Transverse colon (tissue), 4 donors: ENCODE data around the gene TCHP.

Experiments
- CTCF ChIP-seq, 5 experiments: fragments of 200-600 bp in 3 of 5; fragments of 450-650 bp in 2 of 5; sonication (generic) in 3 of 5; IDR thresholded peaks; 1 replicate in 2 of 5; 2 replicates in 3 of 5; pipeline ENCODE4 v1.5.1; 2016 to 2017; ENCODE audit warnings: antibody characterized with exemption in 5 of 5, inconsistent platforms in 3 of 5, mild to moderate bottlenecking in 2 of 5, moderate library complexity in 1 of 5
- EP300 ChIP-seq: sonication (generic); formaldehyde crosslinking; IDR thresholded peaks from one replicate; pipeline ENCODE4 v1.6.1; 2017; ENCODE audit warnings: antibody characterized with exemption, low read depth
- POLR2A ChIP-seq: fragments of 450-650 bp; IDR thresholded peaks from one replicate; pipeline ENCODE4 v1.6.1; 2016; ENCODE audit warnings: antibody characterized with exemption, mild to moderate bottlenecking, moderate library complexity
- POLR2AphosphoS5 ChIP-seq, 3 donors: sonication (generic); formaldehyde crosslinking; IDR thresholded peaks; one replicate each; pipeline ENCODE4 v1.6.1; 2016; ENCODE audit warnings: antibody characterized with exemption in 3 of 3

DNA sequence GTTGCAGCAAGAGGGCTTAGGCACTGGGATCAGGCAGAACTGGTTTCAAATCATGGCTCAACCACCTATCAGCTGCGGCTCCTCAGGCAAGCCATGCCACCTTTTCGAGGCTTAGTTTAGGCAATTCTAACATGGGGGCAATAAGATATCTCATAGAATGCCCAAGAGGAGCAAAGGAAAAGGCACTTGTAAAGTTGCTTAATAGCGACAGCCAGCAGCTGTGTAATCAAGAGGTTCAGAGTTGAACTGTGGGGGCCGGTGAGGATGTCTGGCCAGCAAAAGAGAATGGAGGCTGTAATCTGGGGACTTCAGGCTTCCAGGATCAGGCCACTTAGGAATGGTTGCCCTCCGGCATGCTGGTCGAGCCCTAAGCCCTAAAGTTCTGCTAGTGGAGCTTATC lies 3.0 kb upstream of the TCHP start:
- no peak for TF ChIP-seq CTCF (IDR thresholded peaks at IDR 0.05)
- TF ChIP-seq POLR2A = no peak
- TF ChIP-seq POLR2AphosphoS5 (IDR thresholded peaks at IDR 0.05) = no peak
- TF ChIP-seq EP300 = no peak
